Esophagus muscularis mucosa (tissue), 4 donors: Measurements from ENCODE around the gene ADGRV1. TPM values are rescaled to one million over a fixed set of nuclear protein-coding genes. Genes with fewer than 3 reads are reported as not detected.

Source experiments
- DNase-seq: peaks from one replicate; pipeline ENCODE4 v3.0.0-alpha.2; 2017; ENCODE audit errors: extremely low spot score
- H3K27ac ChIP-seq, 4 donors: fragments of 200-600 bp; sonication (generic); replicated peaks in 1 of 4; 1 replicate in 3 of 4; 2 replicates in 1 of 4; pipeline ENCODE4 v1.5.1; 2016 to 2019; ENCODE audit warnings: mild to moderate bottlenecking in 1 of 4
- H3K27me3 ChIP-seq, 4 donors: fragments of 200-600 bp; sonication (generic); one replicate each; pipeline versions ENCODE4 v1.5.1 to v1.6.0; 2016 to 2019
- H3K36me3 ChIP-seq, 4 donors: fragments of 200-600 bp; sonication (generic); one replicate each; pipeline ENCODE4 v1.5.1; 2016 to 2019
- H3K4me1 ChIP-seq, 4 donors: fragments of 200-600 bp; sonication (generic); one replicate each; pipeline ENCODE4 v1.5.1; 2016 to 2019
- H3K4me3 ChIP-seq, 4 donors: fragments of 200-600 bp; sonication (generic); 1 replicate in 2 of 4; 2 replicates in 2 of 4; pipeline ENCODE4 v1.5.1; 2016 to 2019; ENCODE audit warnings: mild to moderate bottlenecking in 4 of 4, moderate library complexity in 1 of 4
- H3K9me3 ChIP-seq, 4 donors: fragments of 200-600 bp; sonication (generic); 1 replicate in 3 of 4; 2 replicates in 1 of 4; pipeline ENCODE4 v1.5.1; 2016 to 2019
- CTCF ChIP-seq, 3 experiments: fragments of 200-600 bp in 2 of 3; fragments of 450-650 bp in 1 of 3; sonication (generic) in 2 of 3; IDR thresholded peaks; one replicate each; pipeline ENCODE4 v1.5.1; 2017 to 2019; ENCODE audit warnings: antibody characterized with exemption in 3 of 3, mild to moderate bottlenecking in 2 of 3, moderate library complexity in 1 of 3
- EP300 ChIP-seq: sonication (generic); formaldehyde crosslinking; IDR thresholded peaks from one replicate; pipeline ENCODE4 v1.6.1; 2017; ENCODE audit warnings: antibody characterized with exemption
- POLR2A ChIP-seq: fragments of 450-650 bp; IDR thresholded peaks from one replicate; pipeline ENCODE4 v1.6.1; 2017; ENCODE audit warnings: antibody characterized with exemption, moderate library complexity, mild to moderate bottlenecking, low read depth
- POLR2AphosphoS5 ChIP-seq, 2 donors: sonication (generic); formaldehyde crosslinking; IDR thresholded peaks; one replicate each; pipeline ENCODE4 v1.6.1; 2017; ENCODE audit warnings: antibody characterized with exemption in 2 of 2
- WGBS: methylation state at CpG from one replicate; pipeline ENCODE4 v1.1.5; 2018; 5-methylcytosine and 5-hydroxymethylcytosine counted together
- intact Hi-C: fragments of 100-400 bp; cut with DNase I; formaldehyde crosslinking; loops from one replicate; pipeline ENCODE4 v1.15.1; 2023
- total RNA-seq, 4 donors: library from RNA; depleted of rRNA; stranded (reverse); fragments of >200 nt; gene quantifications; one replicate each; pipeline versions ENCODE4 v1.1.0 to v1.2.1, GENCODE V29; 2016

Gene ADGRV1
- total RNA-seq, 4 donors from 2014 or later = 0.42 to 1.4 (median 0.54) TPM

GRCh38 chr5:90985341-90985740 lies 426.7 kb downstream of the ADGRV1 start:
- no peak for DNase-seq
- no peak overlapping the region for H3K4me3 ChIP-seq
- no peaks in the 10 kb centered on the region for H3K36me3 ChIP-seq
- H3K27ac ChIP-seq = no peak overlapping the region
- 81% methylated on average over 3 of the region's 3 CpGs for WGBS
- intact Hi-C loops = no loop called here
- no peaks in the 10 kb centered on the region for H3K4me1 ChIP-seq
- no peak for TF ChIP-seq POLR2A
- no peak for TF ChIP-seq POLR2AphosphoS5 (IDR thresholded peaks at IDR 0.05)
- no peaks in the 10 kb centered on the region for H3K9me3 ChIP-seq
- no peaks in the 10 kb centered on the region for H3K27me3 ChIP-seq

- WGBS = 86% methylated on average over 4 of the region's 4 CpGs
- Histone ChIP-seq H3K4me3 (no peak overlapping the region), H3K9me3 (no peaks in the 10 kb centered on the region), H3K4me1 (no peaks in the 10 kb centered on the region), H3K27me3 (no peaks in the 10 kb centered on the region), H3K27ac (no peak overlapping the region), H3K36me3 (no peaks in the 10 kb centered on the region)
- intact Hi-C loops = no loop called here
- DNase-seq = no peak
- TF ChIP-seq POLR2A = no peak
- no peak for TF ChIP-seq EP300
Measured at GRCh38 chr5:90987726-90988125, 429.1 kb downstream of the ADGRV1 start.

- TF ChIP-seq EP300 (no peak), POLR2AphosphoS5 (IDR thresholded peaks at IDR 0.05) (no peak), POLR2A (no peak), CTCF (IDR thresholded peaks at IDR 0.05) (no peak)
- no peak for DNase-seq
- no peaks in the 10 kb centered on the region for H3K27me3 ChIP-seq
- intact Hi-C loops = no loop called here
- H3K9me3 ChIP-seq = peaks cover 0 to 5% (median 0%) of the 10 kb centered on the region in 4 donors
- no peaks in the 10 kb centered on the region for H3K4me1 ChIP-seq
- H3K27ac ChIP-seq = no peak overlapping the region
- H3K36me3 ChIP-seq = no peaks in the 10 kb centered on the region
- 91% methylated on average over 1 of the region's 1 CpG for WGBS
- no peak overlapping the region for H3K4me3 ChIP-seq
Measured at GRCh38 chr5:90991201-90991600, 432.6 kb downstream of the ADGRV1 start.

GRCh38 chr5:90994796-90995195 lies 436.2 kb downstream of the ADGRV1 start:
- Histone ChIP-seq H3K9me3 (peaks cover 0 to 10% (median 0%) of the 10 kb centered on the region in 4 donors), H3K4me1 (no peaks in the 10 kb centered on the region), H3K36me3 (no peaks in the 10 kb centered on the region), H3K27me3 (no peaks in the 10 kb centered on the region), H3K4me3 (no peak overlapping the region), H3K27ac (no peak overlapping the region)
- TF ChIP-seq POLR2AphosphoS5 (IDR thresholded peaks at IDR 0.05) = no peak
- TF ChIP-seq EP300 = no peak
- no peak for DNase-seq
- intact Hi-C loops = no loop called here

- no peak overlapping the region for H3K4me3 ChIP-seq
- no peaks in the 10 kb centered on the region for H3K36me3 ChIP-seq
- intact Hi-C loops = no loop called here
- H3K27me3 ChIP-seq = no peaks in the 10 kb centered on the region
- peaks cover 0 to 10% (median 0%) of the 10 kb centered on the region in 4 donors for H3K9me3 ChIP-seq
- DNase-seq = no peak
- TF ChIP-seq CTCF (IDR thresholded peaks at IDR 0.05) (no peak), EP300 (no peak), POLR2A (no peak)
- no peaks in the 10 kb centered on the region for H3K4me1 ChIP-seq
- no peak overlapping the region for H3K27ac ChIP-seq
- 93% methylated on average over 3 of the region's 3 CpGs for WGBS
Measured at GRCh38 chr5:90996089-90996488, 437.5 kb downstream of the ADGRV1 start.

GRCh38 chr5:90997082-90997481 lies 438.5 kb downstream of the ADGRV1 start:
- intact Hi-C loops = no loop called here
- Histone ChIP-seq H3K36me3 (no peaks in the 10 kb centered on the region), H3K27ac (no peak overlapping the region), H3K4me1 (no peaks in the 10 kb centered on the region), H3K27me3 (no peaks in the 10 kb centered on the region), H3K9me3 (peaks cover 0 to 10% (median 0%) of the 10 kb centered on the region in 4 donors), H3K4me3 (no peak overlapping the region)
- WGBS = 96% methylated on average over 4 of the region's 4 CpGs
- no peak for DNase-seq
- no peak for TF ChIP-seq POLR2A
- TF ChIP-seq POLR2AphosphoS5 (IDR thresholded peaks at IDR 0.05) = no peak
- no peak for TF ChIP-seq CTCF (IDR thresholded peaks at IDR 0.05)
- TF ChIP-seq EP300 = no peak
